Right lobe of liver (tissue), 4 donors: ENCODE data around the gene EIF6.
"Not testable (repeated sequence)": the region's sequence is repeated elsewhere in the genome, so short reads cannot be mapped to it uniquely, and the experiment has no call there.

ENCODE experiments used
- CTCF ChIP-seq, 4 donors: fragments of 200-600 bp in 3 of 4; fragments of 450-650 bp in 1 of 4; IDR thresholded peaks; one replicate each; pipeline versions ENCODE4 v1.5.1 to v1.8.0; 2016 to 2022; ENCODE audit warnings: antibody characterized with exemption in 4 of 4, mild to moderate bottlenecking in 2 of 4
- POLR2A ChIP-seq: fragments of 450-650 bp; IDR thresholded peaks from one replicate; pipeline ENCODE4 v1.6.1; 2017; ENCODE audit warnings: antibody characterized with exemption, mild to moderate bottlenecking
- donor health status: DM: no; HTN: no; CAD: no.
- donor health status: DM: no; HTN: no; CAD: no.
- donor health status: DM: no; HTN: yes; CAD: no.

- not testable (repeated sequence) for TF ChIP-seq CTCF (IDR thresholded peaks at IDR 0.05); POLR2A
Measured at GRCh38 chr20:35315632-35316020, 31.1 kb upstream of the EIF6 start.
